Measurements from ENCODE around the gene TSR3. TPM values are rescaled to one million over a fixed set of nuclear protein-coding genes. Genes with fewer than 3 reads are reported as not detected.

TSR3 gene
- total RNA-seq, 1 experiment from 2014 or later: 58.8 TPM

- peaks cover 13% of the 10 kb centered on the region for H3K23me2 ChIP-seq (ENCODE audit: insufficient read length, low read depth, low read length, poor library complexity, severe bottlenecking)
- Mint-ChIP-seq H3K4me1 (peaks cover 13 to 20% of the 10 kb centered on the region in 2 experiments), H3K9me3 (peaks cover 4 to 6% of the 10 kb centered on the region in 2 experiments), H3K27ac (no peak overlapping the region), H3K4me3 (peak overlapping the region; percentile 95 to 99; a peak in 2 of 5 replicates), H3K36me3 (ENCODE audit: insufficient read depth in 1 of 3, low read depth in 3 of 3) (peaks cover 32 to 50% (median 45%) of the 10 kb centered on the region in 3 experiments), H3K27me3 (ENCODE audit: low read depth) (no peaks in the 10 kb centered on the region)
- H3K56ac ChIP-seq (ENCODE audit: insufficient read length, low read depth, low read length): no peak overlapping the region
- H2BK12ac ChIP-seq (ENCODE audit: insufficient read length, low read depth, low read length): no peak overlapping the region
- peaks cover 5% of the 10 kb centered on the region for H4K20me1 ChIP-seq (ENCODE audit: control insufficient read depth, insufficient read depth, insufficient read length)
- DNase-seq: no peak
- H3K23ac ChIP-seq (ENCODE audit: insufficient read length, low read depth, low read length): no peak overlapping the region
- H4K91ac ChIP-seq (ENCODE audit: insufficient read length, low read depth, low read length): no peak overlapping the region
- no peaks in the 10 kb centered on the region; the same call in 1 of the 2 replicates for H3K4me1 ChIP-seq (ENCODE audit: insufficient read depth, low read length)
- no peaks in the 10 kb centered on the region for H3K9me3 ChIP-seq (ENCODE audit: control insufficient read depth, low read depth, low read length)
- H2BK15ac ChIP-seq (ENCODE audit: low read depth, low read length): no peak overlapping the region
- no peak overlapping the region for H2BK5ac ChIP-seq (ENCODE audit: insufficient read length, low read length)
- TF ChIP-seq, protein P1, sequence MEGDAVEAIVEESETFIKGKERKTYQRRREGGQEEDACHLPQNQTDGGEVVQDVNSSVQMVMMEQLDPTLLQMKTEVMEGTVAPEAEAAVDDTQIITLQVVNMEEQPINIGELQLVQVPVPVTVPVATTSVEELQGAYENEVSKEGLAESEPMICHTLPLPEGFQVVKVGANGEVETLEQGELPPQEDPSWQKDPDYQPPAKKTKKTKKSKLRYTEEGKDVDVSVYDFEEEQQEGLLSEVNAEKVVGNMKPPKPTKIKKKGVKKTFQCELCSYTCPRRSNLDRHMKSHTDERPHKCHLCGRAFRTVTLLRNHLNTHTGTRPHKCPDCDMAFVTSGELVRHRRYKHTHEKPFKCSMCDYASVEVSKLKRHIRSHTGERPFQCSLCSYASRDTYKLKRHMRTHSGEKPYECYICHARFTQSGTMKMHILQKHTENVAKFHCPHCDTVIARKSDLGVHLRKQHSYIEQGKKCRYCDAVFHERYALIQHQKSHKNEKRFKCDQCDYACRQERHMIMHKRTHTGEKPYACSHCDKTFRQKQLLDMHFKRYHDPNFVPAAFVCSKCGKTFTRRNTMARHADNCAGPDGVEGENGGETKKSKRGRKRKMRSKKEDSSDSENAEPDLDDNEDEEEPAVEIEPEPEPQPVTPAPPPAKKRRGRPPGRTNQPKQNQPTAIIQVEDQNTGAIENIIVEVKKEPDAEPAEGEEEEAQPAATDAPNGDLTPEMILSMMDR (conservative IDR thresholded peaks at IDR 0.05): no peak
- H3K4me2 ChIP-seq (ENCODE audit: insufficient read depth, insufficient read length, low read length): peak overlapping the region; percentile 98
- no peak overlapping the region for H2BK20ac ChIP-seq (ENCODE audit: low read depth, low read length, poor library complexity, severe bottlenecking)
- no peak overlapping the region for H3K4ac ChIP-seq (ENCODE audit: low read depth, low read length)
- H3K27ac ChIP-seq (ENCODE audit: insufficient read length, low read depth, low read length): no peak overlapping the region
- no CpG with 5 or more reads among the region's 35 CpGs for WGBS (ENCODE audit: extremely low coverage, insufficient read length, low lambda C conversion rate)
- H4K5ac ChIP-seq (ENCODE audit: insufficient read length, low read depth, low read length): no peak overlapping the region
- no peak overlapping the region for H2BK120ac ChIP-seq (ENCODE audit: low read depth, low read length, poor library complexity, severe bottlenecking)
- H4K8ac ChIP-seq (replicated peaks; ENCODE audit: insufficient read length, low read depth, low read length): no peak overlapping the region
- H3K18ac ChIP-seq (ENCODE audit: insufficient read length, low read depth, low read length): no peak overlapping the region
- H2AK5ac ChIP-seq (ENCODE audit: insufficient read length, low read length): no peak overlapping the region
- H3K79me1 ChIP-seq (ENCODE audit: insufficient read depth, low read depth, low read length, poor library complexity, severe bottlenecking): peaks cover 9% of the 10 kb centered on the region
- no peak overlapping the region for H3K9ac ChIP-seq (ENCODE audit: extremely low read depth, insufficient read length, low read length)
- no peak overlapping the region for H3K14ac ChIP-seq (ENCODE audit: insufficient read depth, low read length)
- H2AFZ ChIP-seq (ENCODE audit: low read length): no peak overlapping the region
- H3T11ph ChIP-seq (ENCODE audit: low read length): no peak overlapping the region
- peaks cover 47% of the 10 kb centered on the region for H3K79me2 ChIP-seq (ENCODE audit: insufficient read depth, low read length)
- H3K27me3 ChIP-seq (ENCODE audit: insufficient read depth, low read length): no peaks in the 10 kb centered on the region
Measured at GRCh38 chr16:1311738-1312466, 39.8 kb downstream of the TSR3 start.
